K562 (cell line): ENCODE data around the gene MAP4K5.

Source experiments
- EP300 ChIP-seq: IDR thresholded peaks from 2 replicates; pipeline ENCODE4 v1.6.1; 2012; ENCODE audit warnings: low read length, improper control_type of control experiment
- FOXK2 ChIP-seq, 2 experiments: fragments of 450-650 bp; IDR thresholded peaks in 1 of 2; conservative IDR thresholded peaks in 1 of 2; 2 replicates each; pipeline ENCODE4 v1.6.1; 2016; ENCODE audit warnings: low read depth in 2 of 2, mild to moderate bottlenecking in 1 of 2
- GATA2 ChIP-seq: sonication (generic); formaldehyde crosslinking; IDR thresholded peaks from 2 replicates; pipeline ENCODE4 v1.4.0; 2020; ENCODE audit warnings: mild to moderate bottlenecking, missing genetic modification reagents
- MAFF ChIP-seq: IDR thresholded peaks from 2 replicates; pipeline ENCODE4 v1.6.1; 2012; ENCODE audit warnings: low read length, improper control_type of control experiment
- SREBF2 ChIP-seq: sonication (generic); formaldehyde crosslinking; IDR thresholded peaks from 2 replicates; pipeline ENCODE4 v1.4.0; 2020; ENCODE audit warnings: mild to moderate bottlenecking, missing genetic modification reagents
- ZNF175 ChIP-seq: fragments of 200-800 bp; sonication (Bioruptor generic); IDR thresholded peaks from 2 replicates; pipeline ENCODE4 v1.6.1; 2016; ENCODE audit warnings: low read depth, mild to moderate bottlenecking, missing genetic modification characterization, missing compliant biosample characterization
- ZNF589 ChIP-seq: fragments of 200-800 bp; sonication (Bioruptor generic); IDR thresholded peaks from 2 replicates; pipeline ENCODE4 v1.6.1; 2016; ENCODE audit warnings: low read depth, missing genetic modification characterization, missing compliant biosample characterization

- no peak for TF ChIP-seq ZNF589 (CRISPR knock-in tag)
- TF ChIP-seq MAFF, result no peak
- TF ChIP-seq ZNF175 (CRISPR knock-in tag), result no peak
- no peak for TF ChIP-seq SREBF2 (CRISPR knock-in tag)
- no peak for TF ChIP-seq EP300
- no peak for TF ChIP-seq FOXK2 (conservative IDR thresholded peaks at IDR 0.05 in 1 of 2, IDR thresholded peaks at IDR 0.05 in 1 of 2; ENCODE audit: low read depth in 2 of 2)
- TF ChIP-seq GATA2 (CRISPR knock-in tag), result no peak
Measured at GRCh38 chr14:50381823-50382287, 150.5 kb downstream of the MAP4K5 start.
